HCT116 (cell line): ENCODE data around the gene KCNC1. TPM values are rescaled to one million over a fixed set of nuclear protein-coding genes. Genes with fewer than 3 reads are reported as not detected.

Source experiments
- ATAC-seq: fragments of 200-7000 bp; cut with Tn5 transposase; 2 replicates; pipeline ENCODE4 v1.9.1; 2020; ENCODE audit warnings: mild to moderate bottlenecking, moderate library complexity
- BruUV-seq: library from RNA; stranded (reverse); fragments of 400-500 nt; replicated peaks from 2 replicates; lab custom pipeline; 2021; lab: Mats Ljungman, UMichigan
- CTCF ChIA-PET: fragments of 300-600 bp; sonication (Branson Sonifier 250); formaldehyde crosslinking; loops from one replicate; lab custom pipeline; 2021; ENCODE audit warnings: antibody characterized with exemption; lab: Charles Lee
- POLR2A ChIA-PET: fragments of 300-600, 350-600 bp; sonication (Branson Sonifier 250); formaldehyde crosslinking; loops from one replicate; lab custom pipeline; 2021; ENCODE audit warnings: antibody characterized with exemption; lab: Charles Lee
- RAD21 ChIA-PET, 2 experiments: fragments of 300-600 bp; sonication (Branson Sonifier 250); formaldehyde crosslinking; loops; one replicate each; lab custom pipeline; 2023; ENCODE audit warnings: low total read pairs in 2 of 2; ENCODE audit not compliant: uncharacterized antibody in 2 of 2, unreplicated experiment in 2 of 2, low non-redundant PET in 1 of 2; lab: Charles Lee
- DNase-seq: peaks from one replicate; pipeline ENCODE4 v3.0.0-alpha.2; 2010; ENCODE audit warnings: low read depth, low spot score
- H2AFZ ChIP-seq: fragments of 200-600 bp; shearing (Covaris generic), sonication (generic); 2 replicates; pipeline ENCODE4 v1.6.1; 2017; ENCODE audit warnings: low read depth, mixed run types, mixed read lengths, antibody characterized with exemption, low read length; ENCODE audit not compliant: poor library complexity, severe bottlenecking
- H3K27ac ChIP-seq: 2 replicates; pipeline ENCODE4 v1.5.1; 2012; ENCODE audit warnings: low read depth, low read length
- H3K27me3 ChIP-seq: fragments of 200-600 bp; sonication (generic); 2 replicates; pipeline ENCODE4 v1.6.1; 2016; ENCODE audit warnings: mixed run types, low read length, mixed read lengths; ENCODE audit not compliant: insufficient read depth
- H3K36me3 ChIP-seq, 2 experiments: fragments of 200-500 bp in 1 of 2; fragments of 200-600 bp in 1 of 2; sonication (Bioruptor generic) in 1 of 2; sonication (generic) in 1 of 2; 2 replicates each; pipeline versions ENCODE4 v1.5.1 to v1.6.1; 2014 to 2016; ENCODE audit warnings: low read length in 2 of 2, inconsistent platforms in 1 of 2, mixed read lengths in 1 of 2, mixed run types in 1 of 2; ENCODE audit not compliant: insufficient read depth in 2 of 2, control insufficient read depth in 1 of 2
- H3K4me1 ChIP-seq, 2 experiments: fragments of 200-600 bp in 1 of 2; sonication (generic) in 1 of 2; 2 replicates each; pipeline versions ENCODE4 v1.5.1 to v1.6.1; 2012 to 2017; ENCODE audit warnings: low read length in 2 of 2, inconsistent platforms in 1 of 2, mild to moderate bottlenecking in 1 of 2, mixed read lengths in 1 of 2, mixed run types in 1 of 2, moderate library complexity in 1 of 2; ENCODE audit not compliant: insufficient read depth in 2 of 2, control insufficient read depth in 1 of 2
- H3K4me2 ChIP-seq: fragments of 200-600 bp; sonication (generic); 2 replicates; pipeline ENCODE4 v1.6.1; 2017; ENCODE audit warnings: mixed run types, low read length, mixed read lengths
- H3K4me3 ChIP-seq, 2 experiments: fragments of 200-600 bp in 1 of 2; sonication (generic) in 1 of 2; replicated peaks in 1 of 2; 2 replicates each; pipeline ENCODE4 v1.5.1; 2011 to 2016; ENCODE audit warnings: low read length in 2 of 2, control low read depth in 1 of 2, low read depth in 1 of 2, mild to moderate bottlenecking in 1 of 2, mixed read lengths in 1 of 2, mixed run types in 1 of 2
- H3K79me2 ChIP-seq: fragments of 200-600 bp; sonication (generic); 2 replicates; pipeline ENCODE4 v1.6.1; 2017; ENCODE audit warnings: mild to moderate bottlenecking, mixed run types, low read length, moderate library complexity, mixed read lengths; ENCODE audit not compliant: insufficient read depth
- H3K9ac ChIP-seq: fragments of 200-600 bp; sonication (generic); 2 replicates; pipeline ENCODE4 v1.6.1; 2016; ENCODE audit warnings: low read length, mixed read lengths
- H3K9me2 ChIP-seq: fragments of 200-600 bp; sonication (generic), shearing (Covaris generic); 2 replicates; pipeline ENCODE4 v1.6.1; 2017; ENCODE audit warnings: mixed run types, mild to moderate bottlenecking, moderate library complexity; ENCODE audit not compliant: insufficient read depth
- H3K9me3 ChIP-seq, 2 experiments: fragments of 200-500 bp in 1 of 2; fragments of 200-600 bp in 1 of 2; sonication (Bioruptor generic) in 1 of 2; sonication (generic) in 1 of 2; 2 replicates each; pipeline ENCODE4 v1.6.1; 2014 to 2017; ENCODE audit warnings: low read length in 2 of 2, mixed read lengths in 2 of 2, inconsistent platforms in 1 of 2, low read depth in 1 of 2, mild to moderate bottlenecking in 1 of 2, mixed run types in 1 of 2, moderate library complexity in 1 of 2; ENCODE audit not compliant: control insufficient read depth in 1 of 2, insufficient read depth in 1 of 2
- H4K20me1 ChIP-seq: fragments of 200-600 bp; sonication (generic), shearing (Covaris generic); 2 replicates; pipeline ENCODE4 v1.6.1; 2017; ENCODE audit warnings: mixed run types, mild to moderate bottlenecking, moderate library complexity; ENCODE audit not compliant: insufficient read depth
- ATF3 ChIP-seq: IDR thresholded peaks from 2 replicates; pipeline ENCODE4 v1.6.1; 2012
- CEBPB ChIP-seq: IDR thresholded peaks from 2 replicates; pipeline ENCODE4 v1.6.1; 2012; ENCODE audit warnings: low read depth
- CTCF ChIP-seq, 3 experiments: fragments of 200-600 bp in 1 of 3; sonication (generic) in 1 of 3; IDR thresholded peaks in 2 of 3; conservative IDR thresholded peaks in 1 of 3; 2 replicates each; pipeline ENCODE4 v1.5.1; 2012 to 2017; ENCODE audit warnings: low read depth in 2 of 3, low read length in 2 of 3, antibody characterized with exemption in 1 of 3, borderline replicate concordance in 1 of 3, control low read depth in 1 of 3, mild to moderate bottlenecking in 1 of 3, mixed read lengths in 1 of 3, mixed run types in 1 of 3, moderate library complexity in 1 of 3; ENCODE audit not compliant: insufficient read depth in 1 of 3
- EGR1 ChIP-seq: IDR thresholded peaks from 2 replicates; pipeline ENCODE4 v1.6.1; 2012; ENCODE audit warnings: low read depth
- EZH2phosphoT487 ChIP-seq: fragments of 200-600 bp; IDR thresholded peaks from 2 replicates; pipeline ENCODE4 v1.6.1; 2018; ENCODE audit warnings: antibody characterized with exemption, borderline replicate concordance
- FOSL1 ChIP-seq: IDR thresholded peaks from 2 replicates; pipeline ENCODE4 v1.6.1; 2012; ENCODE audit warnings: low read depth
- JUND ChIP-seq: IDR thresholded peaks from 2 replicates; pipeline ENCODE4 v1.6.1; 2012
- POLR2A ChIP-seq: IDR thresholded peaks from 2 replicates; pipeline ENCODE4 v1.7.0; 2011; ENCODE audit warnings: borderline replicate concordance; ENCODE audit not compliant: insufficient read depth, insufficient read length; ENCODE audit errors: extremely low read depth
- SIN3A ChIP-seq: IDR thresholded peaks from 2 replicates; pipeline ENCODE4 v1.6.1; 2012; ENCODE audit warnings: low read depth
- TCF7L2 ChIP-seq: IDR thresholded peaks from 2 replicates; pipeline ENCODE4 v1.7.0; 2011; ENCODE audit warnings: borderline replicate concordance, inconsistent platforms; ENCODE audit not compliant: insufficient read depth, insufficient read length; ENCODE audit errors: extremely low read depth
- ZFX ChIP-seq: fragments of 450-650 bp; IDR thresholded peaks from 2 replicates; pipeline ENCODE4 v1.6.1; 2017
- ZNF274 ChIP-seq: fragments of 200-500 bp; sonication (Bioruptor generic); IDR thresholded peaks from 2 replicates; pipeline ENCODE4 v1.6.1; 2014; ENCODE audit warnings: mild to moderate bottlenecking, low read depth, low read length, inconsistent platforms
- intact Hi-C: fragments of 100-400 bp; cut with micrococcal nuclease; formaldehyde crosslinking; loops from 2 replicates; pipeline ENCODE4 v1.10.0; 2022
- total RNA-seq: library from RNA; stranded (reverse); gene quantifications from one replicate; pipeline ENCODE4 v1.2.1, GENCODE V29; 2021; ENCODE audit not compliant: unreplicated experiment
- TF ChIP-seq, protein P1 (sequence below): IDR thresholded peaks from 2 replicates; pipeline ENCODE4 v1.6.1; 2011; ENCODE audit warnings: mild to moderate bottlenecking, low read length, moderate library complexity; ENCODE audit not compliant: insufficient replicate concordance; ENCODE audit errors: extremely low read depth

The KCNC1 gene
- total RNA-seq, 1 experiment from 2014 or later: 0.12 TPM

DNA sequence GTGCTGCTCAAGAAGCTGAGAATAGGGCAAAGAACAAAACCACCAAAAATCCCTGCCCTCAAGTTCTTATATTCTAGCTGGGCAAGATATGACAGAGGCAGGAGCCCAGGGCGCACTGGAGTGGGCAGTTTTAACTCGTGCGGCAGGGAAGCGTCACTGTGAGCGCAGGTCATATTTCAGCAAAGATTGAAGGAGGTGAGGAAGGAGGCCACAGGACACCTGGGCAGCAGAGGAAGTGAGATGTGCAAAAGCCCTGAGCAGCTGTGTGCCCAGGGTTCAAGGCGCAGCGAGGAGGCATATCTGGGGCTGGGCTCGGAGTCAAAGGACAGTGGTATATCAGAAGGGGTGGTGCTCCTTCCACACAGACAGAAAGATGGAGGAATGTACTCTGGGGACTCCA lies 13.5 kb downstream of the KCNC1 start (continued):
- no peak for TF ChIP-seq CTCF (IDR thresholded peaks at IDR 0.05 in 2 of 3, conservative IDR thresholded peaks at IDR 0.05 in 1 of 3; ENCODE audit: borderline replicate concordance in 1 of 3, insufficient read depth in 1 of 3, low read depth in 2 of 3, low read length in 2 of 3)
- TF ChIP-seq, protein P1, sequence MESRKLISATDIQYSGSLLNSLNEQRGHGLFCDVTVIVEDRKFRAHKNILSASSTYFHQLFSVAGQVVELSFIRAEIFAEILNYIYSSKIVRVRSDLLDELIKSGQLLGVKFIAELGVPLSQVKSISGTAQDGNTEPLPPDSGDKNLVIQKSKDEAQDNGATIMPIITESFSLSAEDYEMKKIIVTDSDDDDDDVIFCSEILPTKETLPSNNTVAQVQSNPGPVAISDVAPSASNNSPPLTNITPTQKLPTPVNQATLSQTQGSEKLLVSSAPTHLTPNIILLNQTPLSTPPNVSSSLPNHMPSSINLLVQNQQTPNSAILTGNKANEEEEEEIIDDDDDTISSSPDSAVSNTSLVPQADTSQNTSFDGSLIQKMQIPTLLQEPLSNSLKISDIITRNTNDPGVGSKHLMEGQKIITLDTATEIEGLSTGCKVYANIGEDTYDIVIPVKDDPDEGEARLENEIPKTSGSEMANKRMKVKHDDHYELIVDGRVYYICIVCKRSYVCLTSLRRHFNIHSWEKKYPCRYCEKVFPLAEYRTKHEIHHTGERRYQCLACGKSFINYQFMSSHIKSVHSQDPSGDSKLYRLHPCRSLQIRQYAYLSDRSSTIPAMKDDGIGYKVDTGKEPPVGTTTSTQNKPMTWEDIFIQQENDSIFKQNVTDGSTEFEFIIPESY: no peak

DNA sequence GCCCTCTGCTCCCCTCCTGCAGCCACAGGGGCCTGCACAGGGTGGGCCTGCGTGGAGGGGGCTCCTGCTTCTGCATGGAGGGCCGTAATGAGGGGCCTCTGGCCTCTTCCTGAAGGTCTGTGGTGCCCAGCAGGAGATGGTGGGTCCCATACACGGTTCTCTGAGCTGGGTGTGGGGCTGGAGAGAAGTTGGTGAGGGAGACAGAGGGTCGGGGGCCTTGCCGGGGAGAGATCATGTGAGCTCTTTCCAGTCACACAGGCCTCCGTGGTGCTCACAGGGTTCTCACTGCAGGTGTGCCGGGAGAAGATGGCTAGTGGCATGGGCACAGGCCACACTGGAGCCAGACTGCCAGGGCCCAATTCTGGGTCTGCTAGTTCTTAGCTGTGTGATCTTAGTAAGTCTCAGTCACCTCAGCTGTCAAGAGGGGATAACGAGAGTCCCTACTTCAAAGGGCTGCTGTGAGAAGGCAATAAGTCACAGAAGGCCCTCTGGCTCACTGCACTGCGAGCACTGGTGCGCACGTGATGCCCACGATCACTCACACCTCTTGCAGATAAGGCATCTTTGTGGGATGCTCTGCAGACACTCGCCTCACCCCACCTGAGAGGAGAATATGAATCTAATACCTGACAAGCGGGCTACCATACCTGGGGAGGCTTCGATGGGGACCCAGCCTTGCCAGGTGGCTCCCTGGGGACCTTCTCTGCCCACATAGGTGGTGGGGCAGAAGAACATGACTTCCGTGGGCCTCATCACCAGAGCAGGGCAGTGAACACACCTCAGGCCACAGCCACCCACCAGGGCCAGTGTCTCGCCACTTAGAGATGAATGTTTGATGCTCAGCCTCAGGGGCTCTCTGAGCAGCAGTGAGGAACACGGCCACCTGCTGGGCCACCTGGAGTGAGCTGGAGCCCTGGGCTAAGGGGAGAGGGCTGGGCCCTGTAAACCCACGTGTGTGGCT lies 14.5 kb downstream of the KCNC1 start:
- H3K27me3 ChIP-seq: peaks cover 2% of the 10 kb centered on the region; the same call in 1 of the 2 replicates
- ChIA-PET CTCF (no interaction called here), POLR2A (no interaction called here), RAD21 (no interaction called here)
- H3K4me1 ChIP-seq: 0 out of 4 replicates have a peak, but pooled peaks cover 0 to under 1% of the 10 kb centered on the region in 2 experiments
- H3K9ac ChIP-seq: no peak overlapping the region
- H3K4me2 ChIP-seq: no peak overlapping the region
- no peaks in the 10 kb centered on the region for H3K9me3 ChIP-seq
- ATAC-seq: no peak
- H3K79me2 ChIP-seq: no peaks in the 10 kb centered on the region
- H3K9me2 ChIP-seq: no peaks in the 10 kb centered on the region
- no TSS peak for BruUV-seq
- H3K27ac ChIP-seq: no peak overlapping the region
- no peak overlapping the region for H2AFZ ChIP-seq
- no peaks in the 10 kb centered on the region for H4K20me1 ChIP-seq
- intact Hi-C loops: no loop called here
- no peak for DNase-seq
- no peaks in the 10 kb centered on the region for H3K36me3 ChIP-seq
- H3K4me3 ChIP-seq: no peak overlapping the region
- TF ChIP-seq FOSL1: no peak
- no peak for TF ChIP-seq SIN3A
- TF ChIP-seq CEBPB: no peak
- no peak for TF ChIP-seq ZFX
- TF ChIP-seq, protein P1: no peak
- TF ChIP-seq EGR1: no peak
- TF ChIP-seq POLR2A: no peak
- no peak for TF ChIP-seq EZH2phosphoT487
- no peak for TF ChIP-seq CTCF (IDR thresholded peaks at IDR 0.05 in 2 of 3, conservative IDR thresholded peaks at IDR 0.05 in 1 of 3; ENCODE audit: borderline replicate concordance in 1 of 3, insufficient read depth in 1 of 3, low read depth in 2 of 3, low read length in 2 of 3)
- no peak for TF ChIP-seq ZNF274
- TF ChIP-seq ATF3: no peak
- no peak for TF ChIP-seq TCF7L2
- no peak for TF ChIP-seq JUND
